Stimulated activated CD4-positive, alpha-beta T cell treated with anti-CD3 and anti-CD28 coated beads, TNF-alpha, amount 100 ng/mL, for 48 hours (primary cell): ENCODE results near the gene TIMP3.

Experiments
- DNase-seq, 3 donors: peaks; one replicate each; pipeline ENCODE4 v3.0.0-alpha.2; 2020; ENCODE audit warnings: low read depth in 3 of 3

TIMP3 gene

DNA sequence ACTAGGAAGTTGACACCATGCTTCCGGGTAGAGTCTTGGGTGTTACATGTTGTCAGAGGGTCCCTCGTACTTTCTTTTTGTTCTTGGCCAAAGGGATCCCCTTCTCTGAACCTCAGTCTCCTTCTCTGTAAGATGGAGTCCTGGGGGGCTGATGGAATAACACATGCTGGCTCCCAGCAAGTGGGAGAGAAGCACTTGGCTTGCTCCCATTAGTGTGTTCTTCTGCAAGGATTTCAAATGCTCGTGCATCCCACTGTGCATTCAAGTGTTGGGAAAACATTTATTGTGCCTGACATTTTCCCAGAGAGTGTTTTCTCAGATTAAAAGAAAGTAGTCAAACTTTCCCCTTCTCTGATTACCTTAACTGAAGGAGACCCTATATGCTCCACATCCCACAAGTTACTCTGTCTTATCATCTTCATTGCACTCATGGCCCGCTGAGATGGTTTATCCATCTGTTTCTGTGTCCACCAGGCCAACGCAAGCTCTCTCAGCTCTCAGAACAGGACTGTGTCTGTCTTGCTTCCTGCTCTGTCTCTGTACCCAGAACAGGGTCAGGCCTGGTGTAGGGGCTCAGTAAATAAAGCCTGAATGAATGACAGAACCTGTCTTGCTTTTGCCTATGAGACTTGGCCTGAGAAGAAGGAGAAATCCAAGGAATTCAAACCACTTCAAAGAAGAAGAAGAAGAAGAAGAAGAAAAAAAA, 16.0 kb upstream of the TIMP3 start:
- no peak for DNase-seq

DNA sequence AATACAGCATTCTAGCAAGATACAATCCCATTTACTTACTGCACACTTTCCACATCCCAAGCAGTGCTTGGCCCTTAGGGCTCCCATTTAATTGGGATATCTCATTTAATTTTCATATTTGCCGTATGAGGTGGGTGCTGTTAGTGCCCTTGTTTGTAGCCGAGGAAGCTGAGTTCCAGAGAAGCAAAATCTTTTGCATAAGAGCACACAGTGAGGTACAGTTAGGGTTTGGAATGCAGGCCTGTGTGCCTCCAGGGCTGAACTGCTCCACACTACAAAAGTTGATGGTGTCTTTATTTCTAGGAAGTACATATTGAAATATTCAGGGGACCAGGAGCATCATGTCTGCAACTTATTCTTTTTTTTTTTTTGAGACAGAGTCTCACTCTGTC, 15.5 kb upstream of the TIMP3 start:
- DNase-seq = no peak

DNA sequence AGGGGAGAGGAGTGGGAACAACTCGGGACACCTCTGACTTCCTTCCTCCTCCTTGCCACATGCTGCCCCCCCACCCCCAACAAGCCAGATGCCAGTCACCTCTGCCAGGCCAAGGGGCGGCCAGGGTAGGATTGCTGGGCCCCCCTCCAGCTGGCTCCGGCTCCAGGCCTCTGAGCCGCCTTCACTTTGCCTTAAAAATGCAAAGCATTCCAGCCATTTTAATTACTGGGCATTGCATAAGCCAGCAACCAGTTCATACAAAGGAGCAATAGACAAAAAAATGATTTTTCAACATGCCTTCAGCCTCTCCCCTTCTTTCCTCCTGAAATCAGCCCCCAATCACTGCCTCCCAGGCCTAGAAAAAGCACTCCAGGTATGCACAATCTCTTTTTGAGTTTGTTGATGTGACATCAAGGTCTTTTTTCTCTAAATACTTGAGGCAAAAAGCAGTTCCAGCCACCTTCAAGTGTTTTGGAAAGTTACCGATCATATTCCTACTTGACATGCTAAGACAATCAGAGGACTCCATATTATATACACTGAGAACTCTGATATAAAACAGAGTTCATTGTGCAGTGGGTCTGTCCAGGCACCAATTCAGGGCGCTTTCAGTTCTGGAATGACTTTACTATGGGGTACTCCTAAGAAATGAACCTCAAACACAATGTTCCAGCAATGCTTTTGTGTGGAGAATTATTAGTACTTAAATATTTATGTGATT, 12.4 kb upstream of the TIMP3 start:
- DNase-seq = no peak

DNA sequence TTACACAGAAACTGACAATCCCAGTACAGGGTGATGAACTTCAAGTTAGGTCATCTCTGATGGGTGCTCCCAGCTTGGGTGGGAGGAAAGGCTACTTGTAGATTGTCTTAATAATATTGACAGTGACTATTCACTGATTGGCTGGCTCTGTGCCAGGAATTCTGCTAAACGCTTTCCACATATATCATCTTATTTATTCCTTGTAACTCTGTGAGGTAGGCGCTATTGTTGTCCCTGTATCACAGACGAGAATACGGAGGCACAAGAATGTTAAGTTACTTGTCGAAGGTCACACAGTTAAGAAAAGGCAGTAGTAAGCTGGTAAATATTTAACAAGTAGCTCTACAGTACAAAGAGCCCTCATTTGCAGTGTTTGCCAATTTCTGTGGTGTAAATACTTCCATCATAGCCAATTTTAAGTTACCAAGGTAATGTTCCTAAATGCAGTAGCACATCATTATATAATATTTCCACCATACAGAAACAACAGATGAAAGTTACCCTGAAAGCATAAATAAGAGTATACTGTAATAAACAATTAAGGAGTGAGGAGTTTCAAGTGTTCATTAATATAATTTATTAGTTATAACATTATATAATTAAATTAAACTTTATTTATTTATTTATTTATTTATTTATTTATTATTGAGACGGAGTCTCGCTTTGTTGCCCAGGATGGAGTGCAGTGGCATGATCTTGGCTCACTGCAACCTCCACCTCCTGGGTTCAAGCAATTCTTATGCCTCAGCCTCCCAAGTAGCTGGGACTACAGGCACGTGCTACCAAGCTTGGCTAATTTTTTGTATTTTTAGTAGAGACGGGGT, 11.5 kb upstream of the TIMP3 start:
- no peak for DNase-seq

DNA sequence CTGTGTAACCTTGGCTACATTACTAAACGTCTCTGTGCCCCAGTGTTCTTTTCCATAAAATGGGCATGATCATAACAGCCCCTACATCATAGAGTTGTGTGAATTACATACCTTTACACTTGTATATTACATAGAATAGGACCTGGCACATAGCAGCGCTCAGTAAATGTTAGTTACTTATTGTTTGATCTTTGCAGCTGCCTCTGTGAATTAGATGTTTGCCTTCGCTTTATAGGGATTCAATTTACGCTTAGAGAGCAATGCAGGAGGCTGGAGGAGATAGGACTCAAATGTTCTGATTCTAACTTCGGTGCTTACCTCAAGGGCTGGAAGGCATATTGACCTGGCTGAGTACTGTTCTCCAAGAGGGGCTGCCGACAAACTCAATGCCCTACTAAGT, 10.4 kb upstream of the TIMP3 start:
- DNase-seq = no peak

DNA sequence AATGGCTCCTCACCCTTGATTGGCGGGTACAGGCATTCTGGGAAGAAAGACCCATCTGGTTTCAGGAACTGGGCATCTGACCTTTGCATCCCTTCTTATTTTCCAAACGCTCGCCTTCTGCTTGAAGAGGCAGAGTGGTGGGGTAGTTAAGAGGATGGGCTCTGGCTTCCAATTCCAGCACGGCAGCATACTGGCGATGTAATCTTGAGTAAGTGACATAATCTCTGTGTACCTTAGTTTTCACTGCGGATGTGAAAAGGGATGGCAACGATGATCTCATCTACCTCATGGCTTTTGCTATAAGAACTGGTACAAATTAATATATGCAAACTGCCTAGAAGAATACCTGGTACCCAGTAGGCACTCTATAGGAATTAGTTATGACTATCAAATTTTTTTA, 10.0 kb upstream of the TIMP3 start:
- no peak for DNase-seq

DNA sequence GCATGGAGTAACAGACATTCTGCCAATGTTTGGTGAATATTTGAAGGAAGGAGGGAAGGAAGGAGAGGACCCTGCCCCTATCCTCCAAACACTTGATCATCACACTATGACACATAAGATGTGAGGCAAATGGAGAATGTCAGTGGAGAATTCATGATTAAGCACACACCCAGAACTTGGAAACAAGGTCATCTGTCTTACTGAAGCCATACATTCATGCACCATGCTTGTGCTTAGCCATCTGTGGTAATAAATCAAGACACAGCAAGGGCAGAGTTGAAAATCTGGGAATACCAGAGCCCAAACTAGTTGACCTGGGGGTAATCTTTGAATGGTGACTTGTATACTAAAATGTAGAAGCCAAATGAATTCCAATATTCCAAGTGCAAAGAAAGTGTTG, 7.9 kb upstream of the TIMP3 start:
- no peak for DNase-seq

DNA sequence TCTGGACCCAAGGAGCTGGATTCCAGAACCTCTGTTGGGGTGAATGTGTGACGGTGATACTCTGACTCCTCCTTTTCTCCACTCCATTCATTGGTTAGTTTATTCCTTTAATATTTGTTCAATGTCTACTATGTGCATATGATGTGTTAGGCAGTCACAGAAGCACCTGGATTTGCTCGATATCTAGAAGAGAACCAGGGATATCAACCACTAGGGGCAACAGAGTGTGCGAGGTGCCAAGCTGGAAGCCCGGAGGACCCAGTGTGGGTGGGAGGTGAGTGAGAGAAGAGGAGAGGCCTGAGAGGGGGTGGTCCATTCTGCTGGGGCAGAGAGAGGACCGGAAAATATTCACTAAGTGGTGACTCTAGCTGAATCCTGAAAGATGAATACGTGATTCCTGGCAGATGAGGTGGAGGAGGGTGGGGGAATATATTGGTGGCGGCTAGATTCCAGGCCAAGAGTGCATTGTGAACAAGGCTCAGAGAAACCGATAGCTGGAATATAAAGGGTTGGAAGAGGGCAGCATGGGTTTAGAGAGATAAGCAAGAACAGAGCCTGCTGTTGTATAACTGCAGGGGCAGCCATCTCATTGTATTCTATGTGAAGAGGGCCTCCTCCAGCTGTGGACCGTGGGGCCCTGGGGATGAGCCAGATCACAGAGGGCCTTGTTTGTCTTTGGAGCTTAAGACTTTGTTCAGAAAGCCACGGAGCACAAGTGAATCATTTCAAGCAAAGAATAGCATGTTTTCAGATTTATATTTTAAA, 6.9 kb upstream of the TIMP3 start:
- DNase-seq = no peak

DNA sequence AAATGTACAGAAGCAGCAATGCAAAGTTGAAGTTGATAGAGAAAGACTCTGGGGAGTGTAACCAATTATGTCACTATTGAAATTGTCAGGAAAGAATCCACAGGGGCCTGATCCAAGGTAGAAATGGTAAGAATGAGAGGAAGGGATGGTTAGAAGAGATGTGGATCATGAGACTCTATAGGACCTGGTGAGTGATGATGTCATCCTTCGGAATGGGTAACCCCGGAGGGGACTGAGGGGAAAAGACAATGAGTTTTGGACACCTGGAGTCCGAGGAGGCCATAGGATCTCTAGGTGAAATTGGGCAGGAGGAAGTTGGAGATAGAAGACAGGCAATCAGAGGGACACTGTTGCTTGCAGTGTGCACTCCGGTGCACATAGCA, 6.3 kb upstream of the TIMP3 start:
- no peak for DNase-seq

DNA sequence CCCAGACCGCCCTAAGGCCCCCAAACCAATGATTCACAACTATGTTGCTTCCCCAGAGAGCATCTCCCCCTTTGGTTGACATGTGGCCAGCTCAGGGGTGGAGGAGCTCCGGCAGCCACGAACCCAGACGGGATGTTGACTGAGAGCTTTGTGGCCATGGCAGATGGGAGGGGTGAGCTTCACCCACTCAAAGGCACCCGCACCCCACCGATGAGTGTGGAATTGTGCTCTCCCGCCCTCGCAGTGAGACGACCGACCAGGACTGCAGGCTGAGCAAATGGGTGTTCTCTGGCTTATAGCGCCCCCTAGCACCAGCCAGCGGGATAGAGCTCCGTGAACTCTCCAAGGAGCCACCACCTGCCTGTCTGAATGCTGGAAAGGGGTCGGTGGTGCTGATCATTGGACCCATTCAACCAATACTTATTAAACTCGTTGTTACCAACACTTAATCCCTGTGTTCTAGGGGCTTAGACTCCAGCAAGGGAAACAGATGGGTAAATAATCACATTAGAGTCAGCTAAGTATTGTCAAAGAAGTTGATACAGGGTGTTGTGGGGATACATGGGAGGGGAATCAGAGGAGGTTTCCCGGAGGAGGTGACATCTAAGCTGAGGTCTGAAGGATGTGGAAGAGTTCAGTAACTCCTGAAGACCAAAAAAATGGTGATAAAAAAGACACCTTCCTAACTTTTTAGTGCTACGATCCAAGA, 4.5 kb upstream of the TIMP3 start:
- peak; percentile 22 to 33 (median 31) for DNase-seq

DNA sequence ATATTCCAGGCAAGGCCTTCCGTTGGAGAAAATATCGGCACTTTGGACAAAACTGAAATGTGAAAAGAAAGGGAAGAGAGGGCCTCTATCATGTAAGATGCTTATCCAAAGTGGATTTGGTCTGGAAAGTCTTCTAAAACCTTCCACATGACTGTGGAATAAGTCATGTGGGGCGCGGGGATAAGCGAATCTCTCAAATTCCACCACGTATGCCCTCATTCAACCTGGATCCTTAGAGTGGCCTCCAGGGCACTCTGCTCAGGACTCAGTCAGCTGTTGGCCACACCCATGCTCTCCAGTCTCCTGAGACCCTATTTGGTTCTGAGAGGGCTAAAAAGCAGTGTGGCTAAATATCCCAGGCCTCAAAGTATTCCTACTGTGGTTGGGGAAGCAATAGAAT, 2.0 kb upstream of the TIMP3 start:
- DNase-seq = no peak

DNA sequence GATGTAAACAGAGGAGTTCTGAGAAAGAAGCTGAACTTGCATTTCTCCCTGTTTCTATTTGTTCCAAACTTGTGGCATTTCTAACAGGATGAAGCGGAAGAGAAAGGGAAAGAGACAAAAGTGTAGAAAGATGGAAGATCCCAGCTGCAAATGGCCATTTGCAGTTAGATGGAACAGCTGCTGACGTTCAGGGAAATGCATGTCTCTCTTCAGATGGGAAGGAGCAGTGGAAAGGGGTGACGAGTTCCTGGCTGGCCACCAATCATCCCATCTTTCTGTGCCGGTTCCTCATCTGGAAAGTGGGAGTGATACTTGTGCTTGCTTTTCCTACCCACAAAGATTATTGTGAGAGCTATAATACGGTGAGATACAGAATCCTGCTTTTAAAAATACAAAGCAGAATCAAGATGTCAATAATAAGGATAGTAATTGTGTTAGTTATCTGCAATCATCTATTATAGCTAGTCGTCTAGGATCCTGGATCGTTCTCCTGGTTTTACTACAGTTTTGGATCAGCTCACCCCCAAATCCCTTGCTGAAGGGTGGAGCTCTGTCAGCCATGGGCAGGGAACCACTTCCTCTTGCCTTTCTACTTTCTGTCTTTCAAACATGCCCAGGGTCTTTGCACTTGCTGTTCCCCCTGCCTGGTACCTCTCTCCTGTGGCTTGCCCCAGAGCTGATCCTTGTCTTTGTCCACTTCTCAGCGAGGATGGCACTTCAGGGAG, 1.2 kb upstream of the TIMP3 start:
- DNase-seq = no peak

DNA sequence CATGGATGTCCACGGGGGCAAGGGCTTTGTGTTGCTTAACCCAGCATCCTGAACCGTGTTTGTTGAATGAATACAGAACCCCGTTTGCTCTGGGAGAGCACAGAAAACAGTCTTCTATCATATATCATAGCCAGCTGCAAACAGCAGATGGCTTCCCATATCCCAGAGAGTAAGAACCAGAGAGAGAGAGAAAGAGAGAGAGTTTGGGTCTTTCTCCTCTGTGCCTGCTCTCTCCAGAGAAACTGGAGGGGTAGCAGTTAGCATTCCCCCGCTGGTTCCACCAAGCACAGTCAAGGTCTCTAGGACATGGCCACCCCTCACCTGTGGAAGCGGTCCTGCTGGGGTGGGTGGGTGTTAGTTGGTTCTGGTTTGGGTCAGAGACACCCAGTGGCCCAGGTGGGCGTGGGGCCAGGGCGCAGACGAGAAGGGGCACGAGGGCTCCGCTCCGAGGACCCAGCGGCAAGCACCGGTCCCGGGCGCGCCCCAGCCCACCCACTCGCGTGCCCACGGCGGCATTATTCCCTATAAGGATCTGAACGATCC, 440 bp upstream of the TIMP3 start:
- DNase-seq = no peak

DNA sequence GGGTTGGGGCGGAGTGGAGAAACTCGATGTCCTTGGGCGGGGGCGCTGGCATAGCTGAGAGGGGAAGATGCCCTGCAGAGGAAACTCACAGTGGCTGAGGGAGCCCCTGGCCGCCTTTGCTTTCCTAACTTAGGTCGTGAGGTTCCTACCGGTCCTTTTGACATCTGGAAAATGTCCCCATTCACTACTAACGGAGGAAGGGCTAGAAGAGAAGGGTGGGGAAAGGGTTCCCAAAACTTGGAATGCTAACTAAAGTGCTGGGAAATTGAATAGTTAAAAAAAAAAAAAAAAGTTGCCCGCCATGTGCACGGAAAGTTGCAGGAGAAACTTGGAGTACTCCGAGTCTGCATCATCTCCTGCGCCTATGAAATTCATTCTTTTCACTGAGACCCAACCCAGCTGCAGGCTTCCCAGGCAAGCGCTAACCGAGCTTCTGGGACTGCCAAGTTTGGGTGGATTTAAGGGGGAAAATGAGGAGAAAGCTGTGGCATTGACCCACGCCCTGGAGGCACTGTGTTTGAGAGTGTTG, 796 bp downstream of the TIMP3 start:
- DNase-seq = no peak

DNA sequence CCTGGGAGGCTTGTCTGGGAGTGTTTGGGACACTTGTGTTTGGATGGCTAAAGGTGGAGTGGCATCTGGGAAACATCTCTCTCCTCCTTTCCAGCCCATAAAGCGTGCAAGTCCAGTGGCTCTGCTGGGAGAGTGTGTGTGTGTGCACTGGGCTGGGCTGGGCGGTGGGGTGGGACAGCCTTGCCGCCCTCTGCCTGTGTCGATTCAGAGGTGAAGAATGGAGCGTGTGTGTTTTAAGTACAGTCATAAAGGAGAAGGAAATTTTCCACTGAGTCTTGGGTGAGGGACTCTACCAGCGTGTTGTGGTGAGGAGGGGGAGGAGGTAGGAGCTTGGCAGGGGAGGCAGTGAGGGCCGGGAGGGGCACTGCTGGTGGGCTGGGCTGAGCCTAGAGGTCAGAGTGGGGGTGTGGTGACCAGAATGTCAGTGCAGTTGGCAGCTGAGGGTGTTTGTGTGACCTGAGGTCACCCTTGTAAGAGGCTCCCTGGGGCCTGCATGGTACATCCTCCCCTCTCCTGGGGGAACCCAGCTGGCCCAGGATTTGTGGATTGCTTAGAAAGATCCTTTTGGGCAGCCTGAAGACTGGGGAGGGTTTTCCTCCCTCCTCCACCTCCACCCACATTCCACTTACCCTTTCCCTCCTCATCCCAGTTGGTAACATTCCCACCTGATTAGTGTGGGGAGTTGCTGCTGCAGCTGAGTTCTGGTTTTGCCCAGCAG, 1.7 kb downstream of the TIMP3 start:
- no peak for DNase-seq

DNA sequence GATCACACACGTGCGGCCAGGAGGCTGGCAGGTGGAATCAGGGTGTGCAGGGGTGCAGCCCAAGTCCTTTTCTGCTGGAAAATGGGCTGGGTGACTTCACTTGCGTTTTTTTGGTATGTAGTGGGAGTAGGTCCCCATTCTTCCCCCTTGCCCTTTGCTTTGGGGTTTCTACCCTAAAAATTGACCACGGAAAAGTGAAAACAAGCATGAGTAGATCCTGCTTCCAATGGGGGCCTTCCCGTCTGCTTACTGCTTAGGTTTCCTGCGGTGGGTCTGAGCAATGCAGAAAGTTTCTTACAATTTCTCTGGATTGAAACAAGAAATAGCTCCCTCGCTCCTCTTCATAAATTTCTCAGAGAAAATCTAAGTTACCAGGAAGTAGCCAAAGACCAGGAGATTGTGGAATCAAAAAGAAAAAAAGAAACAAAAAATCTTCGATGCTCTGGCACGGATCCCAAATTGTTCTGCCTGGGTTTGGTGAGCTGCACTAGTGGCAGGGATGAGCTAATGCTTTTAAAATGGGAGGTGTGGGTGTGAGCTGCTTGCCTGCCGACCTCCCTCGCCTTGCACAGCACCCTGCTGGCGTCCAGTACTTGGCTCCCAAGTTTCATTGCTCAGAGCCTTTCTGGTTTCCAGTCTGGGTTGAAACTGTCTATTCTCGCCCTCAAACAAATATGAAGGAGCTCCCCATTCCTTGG, 2.4 kb downstream of the TIMP3 start:
- no peak for DNase-seq

DNA sequence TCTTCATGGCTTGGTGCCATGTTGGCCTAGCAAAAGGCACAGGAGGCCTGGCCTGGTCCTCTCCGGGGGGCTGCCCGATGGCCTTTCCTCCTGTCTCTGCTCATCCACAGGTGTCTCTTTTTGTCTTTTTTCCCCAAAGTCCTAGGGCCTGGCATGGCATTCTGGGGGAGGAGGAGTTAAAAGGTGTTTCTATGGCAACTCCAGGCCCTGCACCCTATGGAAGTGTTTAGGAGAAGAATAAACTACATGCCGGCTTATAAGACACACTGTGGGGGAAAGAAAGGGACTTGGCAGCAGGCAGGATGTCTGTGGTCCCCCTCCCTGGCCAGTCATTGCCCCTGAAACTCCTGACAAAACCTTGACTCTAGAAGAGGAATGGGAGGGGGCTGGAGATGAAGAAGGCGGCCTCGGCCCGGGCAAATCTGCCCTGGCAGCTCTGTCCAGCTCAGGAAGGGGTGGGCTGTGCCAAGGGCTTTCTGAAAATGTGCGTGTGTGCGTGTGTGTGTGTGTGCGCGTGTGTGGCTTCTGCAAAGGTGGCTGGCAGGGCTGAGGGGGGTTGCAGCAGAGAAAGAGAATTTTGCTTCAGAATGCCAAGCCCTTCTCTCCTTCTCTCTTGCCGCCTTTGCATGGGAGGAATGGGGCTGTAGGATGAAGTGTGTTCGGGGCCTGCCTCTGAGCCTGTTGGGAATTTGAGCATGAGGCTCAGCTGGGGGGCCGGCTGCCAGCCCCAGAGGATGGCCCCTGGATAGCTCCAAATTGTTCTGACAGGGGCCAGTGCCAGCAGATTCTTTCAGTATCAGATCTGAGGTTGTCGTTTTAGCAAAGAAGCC, 3.2 kb downstream of the TIMP3 start:
- DNase-seq = no peak

DNA sequence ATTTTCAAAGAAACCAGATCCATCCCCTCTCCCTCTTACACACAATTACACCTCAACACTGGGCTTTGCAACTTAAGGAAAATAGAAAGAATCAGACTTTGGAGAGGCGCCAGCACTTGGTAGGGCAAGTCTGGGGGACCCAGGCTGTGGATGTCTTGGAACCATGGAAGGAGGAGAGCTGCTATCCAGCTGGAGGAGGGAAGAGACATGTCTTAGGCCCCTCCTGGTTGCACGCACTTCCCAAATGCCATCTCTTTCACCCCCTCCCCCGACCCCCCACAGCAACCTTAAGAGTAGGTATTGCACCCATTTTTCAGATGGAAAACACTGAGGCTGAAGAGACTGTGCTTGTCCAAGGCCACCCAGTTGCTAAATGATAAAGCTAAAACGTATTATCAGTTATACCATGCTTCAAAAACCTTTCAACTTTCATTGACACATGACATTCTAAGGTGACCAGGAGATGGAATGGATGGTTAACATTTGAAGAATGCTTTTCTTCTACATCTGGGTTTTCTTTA, 3.9 kb downstream of the TIMP3 start:
- DNase-seq = no peak
